GDM1 (cell line): ENCODE results near the gene DDX1.

Source experiments
- DNase-seq: peaks from one replicate; lab custom pipeline; 2025; lab: John Stamatoyannopoulos, UW

The DDX1 gene

GRCh38 chr2:15646661-15647060 is 55.0 kb downstream of the DDX1 start:
- no peak for DNase-seq

- no peak for DNase-seq
These were observed 56.2 kb downstream of the DDX1 start for GRCh38 chr2:15647622-15648590.

GRCh38 chr2:15648593-15649525 is 57.2 kb downstream of the DDX1 start:
- DNase-seq: no peak

GRCh38 chr2:15649561-15650255 is 58.0 kb downstream of the DDX1 start:
- no peak for DNase-seq

- DNase-seq: no peak
These were observed 59.1 kb downstream of the DDX1 start for GRCh38 chr2:15650616-15651366.

GRCh38 chr2:15651367-15651727 is 59.7 kb downstream of the DDX1 start:
- no peak for DNase-seq

- no peak for DNase-seq
These were observed 60.6 kb downstream of the DDX1 start for GRCh38 chr2:15652252-15652651.

GRCh38 chr2:15652801-15653200 is 61.1 kb downstream of the DDX1 start:
- DNase-seq: no peak

GRCh38 chr2:15653806-15654726 is 62.4 kb downstream of the DDX1 start:
- no peak for DNase-seq

GRCh38 chr2:15654727-15655073 is 63.0 kb downstream of the DDX1 start:
- no peak for DNase-seq

GRCh38 chr2:15655123-15655887 is 63.6 kb downstream of the DDX1 start:
- DNase-seq: no peak

GRCh38 chr2:15656090-15656489 is 64.4 kb downstream of the DDX1 start:
- no peak for DNase-seq

- no peak for DNase-seq
These were observed 66.1 kb downstream of the DDX1 start for GRCh38 chr2:15657759-15658158.

GRCh38 chr2:15658911-15659310 is 67.2 kb downstream of the DDX1 start:
- DNase-seq: no peak

GRCh38 chr2:15660491-15661294 is 69.0 kb downstream of the DDX1 start:
- no peak for DNase-seq

GRCh38 chr2:15661295-15661569 is 69.6 kb downstream of the DDX1 start:
- DNase-seq: no peak

- DNase-seq: no peak
These were observed 70.4 kb downstream of the DDX1 start for GRCh38 chr2:15662026-15662425.

- no peak for DNase-seq
These were observed 70.9 kb downstream of the DDX1 start for GRCh38 chr2:15662579-15662978.

GRCh38 chr2:15663802-15664201 is 72.1 kb downstream of the DDX1 start:
- DNase-seq: no peak
